Mesothelial cell of epicardium (in vitro differentiated cells): ENCODE results near the gene ADD3. TPM values are rescaled to one million over a fixed set of nuclear protein-coding genes. Genes with fewer than 3 reads are reported as not detected.
"Not testable (repeated sequence)": the region's sequence is repeated elsewhere in the genome, so short reads cannot be mapped to it uniquely, and the experiment has no call there.

Experiments
- DNase-seq, 2 experiments: peaks; one replicate each; pipeline ENCODE4 v3.0.0; 2021; ENCODE audit warnings: low spot score in 2 of 2; ENCODE audit not compliant: unreplicated experiment in 2 of 2
- H3K27ac Mint-ChIP-seq: 2 replicates; pipeline ENCODE4 v1.8.0; 2021; ENCODE audit warnings: mixed read lengths
- H3K27me3 Mint-ChIP-seq: 2 replicates; pipeline ENCODE4 v1.8.0; 2021; ENCODE audit warnings: low read depth, mixed read lengths
- H3K36me3 Mint-ChIP-seq: 2 replicates; pipeline ENCODE4 v1.8.0; 2021; ENCODE audit warnings: mixed read lengths
- H3K4me1 Mint-ChIP-seq: 2 replicates; pipeline ENCODE4 v1.8.0; 2021; ENCODE audit warnings: mixed read lengths
- H3K4me3 Mint-ChIP-seq: 2 replicates; pipeline ENCODE4 v1.8.0; 2021; ENCODE audit warnings: mild to moderate bottlenecking, moderate library complexity, mixed read lengths
- H3K9me3 Mint-ChIP-seq: 2 replicates; pipeline ENCODE4 v1.8.0; 2021; ENCODE audit warnings: mixed read lengths
- total RNA-seq: library from RNA; stranded (reverse); gene quantifications from 3 replicates; pipeline ENCODE4 v1.2.1, GENCODE V29; 2021
- TF ChIP-seq, protein P1 (sequence below): fragments of 200-600 bp; sonication (generic); IDR thresholded peaks from one replicate; pipeline ENCODE4 v1.5.0; 2021; ENCODE audit warnings: antibody characterized with exemption; ENCODE audit not compliant: unreplicated experiment

ADD3 gene
- total RNA-seq, 1 donor from 2014 or later = 104 TPM

GRCh38 chr10:110107887-110108286 lies 100.1 kb downstream of the ADD3 start:
- Mint-ChIP-seq H3K9me3 (no peaks in the 10 kb centered on the region), H3K4me1 (peaks cover 23% of the 10 kb centered on the region), H3K36me3 (peaks cover 28% of the 10 kb centered on the region), H3K27ac (no peak overlapping the region), H3K27me3 (peaks cover 16% of the 10 kb centered on the region), H3K4me3 (no peak overlapping the region)
- TF ChIP-seq, protein P1, sequence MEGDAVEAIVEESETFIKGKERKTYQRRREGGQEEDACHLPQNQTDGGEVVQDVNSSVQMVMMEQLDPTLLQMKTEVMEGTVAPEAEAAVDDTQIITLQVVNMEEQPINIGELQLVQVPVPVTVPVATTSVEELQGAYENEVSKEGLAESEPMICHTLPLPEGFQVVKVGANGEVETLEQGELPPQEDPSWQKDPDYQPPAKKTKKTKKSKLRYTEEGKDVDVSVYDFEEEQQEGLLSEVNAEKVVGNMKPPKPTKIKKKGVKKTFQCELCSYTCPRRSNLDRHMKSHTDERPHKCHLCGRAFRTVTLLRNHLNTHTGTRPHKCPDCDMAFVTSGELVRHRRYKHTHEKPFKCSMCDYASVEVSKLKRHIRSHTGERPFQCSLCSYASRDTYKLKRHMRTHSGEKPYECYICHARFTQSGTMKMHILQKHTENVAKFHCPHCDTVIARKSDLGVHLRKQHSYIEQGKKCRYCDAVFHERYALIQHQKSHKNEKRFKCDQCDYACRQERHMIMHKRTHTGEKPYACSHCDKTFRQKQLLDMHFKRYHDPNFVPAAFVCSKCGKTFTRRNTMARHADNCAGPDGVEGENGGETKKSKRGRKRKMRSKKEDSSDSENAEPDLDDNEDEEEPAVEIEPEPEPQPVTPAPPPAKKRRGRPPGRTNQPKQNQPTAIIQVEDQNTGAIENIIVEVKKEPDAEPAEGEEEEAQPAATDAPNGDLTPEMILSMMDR = no peak
- no peak for DNase-seq

- H3K27me3 Mint-ChIP-seq = peaks cover 19% of the 10 kb centered on the region
- peaks cover 25% of the 10 kb centered on the region for H3K36me3 Mint-ChIP-seq
- no peak overlapping the region for H3K4me3 Mint-ChIP-seq
- no peaks in the 10 kb centered on the region for H3K9me3 Mint-ChIP-seq
- TF ChIP-seq, protein P1 = no peak
- no peak for DNase-seq
- H3K4me1 Mint-ChIP-seq = peaks cover 23% of the 10 kb centered on the region
- peak overlapping the region; percentile 67 for H3K27ac Mint-ChIP-seq
Measured at GRCh38 chr10:110109511-110109910, 101.7 kb downstream of the ADD3 start.

DNA sequence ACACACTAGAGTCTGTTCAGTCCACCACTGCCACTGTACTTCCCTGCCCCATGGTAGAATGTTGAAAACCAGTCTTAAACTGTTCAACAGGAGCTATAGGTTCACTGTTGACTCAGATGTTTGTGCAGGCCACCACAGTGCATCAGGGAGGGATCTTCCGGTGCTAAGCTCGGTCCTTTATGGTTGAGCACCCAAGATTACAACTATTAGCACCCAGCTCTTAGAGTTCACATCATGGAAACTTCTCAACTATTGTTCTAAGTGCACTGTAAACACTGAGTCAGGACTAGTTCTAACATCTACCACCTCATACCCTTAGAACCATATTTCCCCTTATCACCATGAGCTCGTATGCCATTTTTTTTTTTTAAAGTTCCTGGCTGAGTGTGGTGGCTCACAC lies 102.6 kb downstream of the ADD3 start:
- Mint-ChIP-seq H3K9me3 (no peaks in the 10 kb centered on the region), H3K4me3 (no peak overlapping the region), H3K36me3 (peaks cover 27% of the 10 kb centered on the region), H3K4me1 (peaks cover 23% of the 10 kb centered on the region), H3K27ac (no peak overlapping the region), H3K27me3 (peaks cover 19% of the 10 kb centered on the region)
- no peak for DNase-seq
- TF ChIP-seq, protein P1 = no peak

GRCh38 chr10:110113670-110114337 lies 106.0 kb downstream of the ADD3 start:
- H3K9me3 Mint-ChIP-seq = no peaks in the 10 kb centered on the region
- H3K36me3 Mint-ChIP-seq = peaks cover 48% of the 10 kb centered on the region
- no peak overlapping the region for H3K27ac Mint-ChIP-seq
- H3K27me3 Mint-ChIP-seq = peaks cover 17% of the 10 kb centered on the region
- peaks cover 15% of the 10 kb centered on the region for H3K4me1 Mint-ChIP-seq
- no peak for DNase-seq
- TF ChIP-seq, protein P1 = no peak
- no peak overlapping the region for H3K4me3 Mint-ChIP-seq

DNA sequence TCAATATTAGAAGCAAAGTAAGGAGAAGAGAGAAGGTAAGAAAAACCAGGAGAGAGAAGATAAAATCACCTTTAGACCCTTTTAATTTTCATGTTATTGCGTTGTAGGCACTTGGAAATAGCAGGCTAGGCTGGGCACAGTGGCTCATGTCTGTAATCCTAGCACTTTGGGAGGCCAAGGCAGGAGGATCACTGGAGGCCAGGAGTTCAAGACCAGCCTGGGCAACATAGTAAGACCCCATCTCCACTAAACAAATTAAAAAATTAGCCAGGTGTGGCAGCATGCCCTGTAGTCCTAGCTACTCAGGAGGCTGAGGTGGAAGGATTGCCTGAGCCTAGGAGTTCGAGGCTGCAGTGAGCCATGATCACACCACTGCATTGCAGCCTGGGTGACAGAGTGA lies 106.9 kb downstream of the ADD3 start:
- Mint-ChIP-seq H3K36me3 (peaks cover 56% of the 10 kb centered on the region), H3K27me3 (peaks cover 17% of the 10 kb centered on the region)
- not testable (repeated sequence) for H3K4me1 Mint-ChIP-seq, H3K27ac Mint-ChIP-seq, H3K9me3 Mint-ChIP-seq, DNase-seq, H3K4me3 Mint-ChIP-seq

- DNase-seq = no peak
- Mint-ChIP-seq H3K4me3 (no peak overlapping the region), H3K27me3 (peaks cover 17% of the 10 kb centered on the region), H3K4me1 (no peaks in the 10 kb centered on the region), H3K27ac (no peak overlapping the region), H3K9me3 (no peaks in the 10 kb centered on the region), H3K36me3 (peaks cover 62% of the 10 kb centered on the region)
- TF ChIP-seq, protein P1 = no peak
Measured at GRCh38 chr10:110115784-110116520, 108.2 kb downstream of the ADD3 start.
